ENCODE results near the gene AKR1E2. TPM values are rescaled to one million over a fixed set of nuclear protein-coding genes. Genes with fewer than 3 reads are reported as not detected.
A peak's percentile ranks its signal among the peaks of the same experiment; 100 is the strongest.

The AKR1E2 gene
- total RNA-seq, 1 donor from 2014 or later: 4.7 TPM

DNA sequence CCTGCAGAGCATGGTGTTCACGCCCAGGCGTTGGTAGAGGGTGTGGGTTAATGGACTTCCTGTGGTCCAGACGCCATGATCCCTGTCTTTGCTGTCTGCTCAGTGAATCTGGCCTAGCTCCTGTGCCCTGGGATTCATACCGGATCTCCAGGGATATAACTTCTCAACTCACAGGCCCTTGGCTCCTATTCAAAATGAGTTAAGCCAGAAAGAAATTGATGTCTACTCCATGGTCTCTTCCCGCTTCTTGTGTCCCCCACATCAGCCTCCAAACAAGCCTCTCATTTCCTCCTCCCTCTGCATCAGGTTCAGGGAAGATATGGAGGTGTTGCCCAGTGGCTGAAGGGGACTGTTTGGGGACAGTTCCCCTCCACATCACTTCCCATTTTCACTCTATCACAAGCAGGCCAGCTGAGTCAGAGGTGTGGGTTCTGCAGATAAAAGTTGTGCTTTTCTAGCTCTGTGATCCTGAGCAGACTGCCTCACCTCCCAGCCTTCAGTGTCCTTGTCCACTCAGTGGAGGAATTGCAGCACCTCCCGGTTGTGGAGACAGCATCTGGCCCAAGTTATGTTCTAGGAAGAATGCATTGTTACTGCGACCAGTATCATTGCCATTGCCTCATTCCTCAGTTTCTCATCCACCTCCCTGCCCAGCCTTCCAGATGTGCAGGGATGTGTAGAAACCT lies 22.5 kb downstream of the AKR1E2 start:
- peak overlapping the region; percentile 96 for H3K27ac Mint-ChIP-seq
- H3K36me3 Mint-ChIP-seq: peaks cover 10% of the 10 kb centered on the region
- no peak overlapping the region for H3K4me3 Mint-ChIP-seq
- H3K27me3 Mint-ChIP-seq: no peaks in the 10 kb centered on the region
- TF ChIP-seq CTCF (conservative IDR thresholded peaks at IDR 0.05): no peak
- H3K9me3 Mint-ChIP-seq: no peaks in the 10 kb centered on the region
- H3K4me1 Mint-ChIP-seq (ENCODE audit: unreplicated experiment): peaks cover 16% of the 10 kb centered on the region
- DNase-seq (ENCODE audit: extremely low spot score, unreplicated experiment): no peak

DNA sequence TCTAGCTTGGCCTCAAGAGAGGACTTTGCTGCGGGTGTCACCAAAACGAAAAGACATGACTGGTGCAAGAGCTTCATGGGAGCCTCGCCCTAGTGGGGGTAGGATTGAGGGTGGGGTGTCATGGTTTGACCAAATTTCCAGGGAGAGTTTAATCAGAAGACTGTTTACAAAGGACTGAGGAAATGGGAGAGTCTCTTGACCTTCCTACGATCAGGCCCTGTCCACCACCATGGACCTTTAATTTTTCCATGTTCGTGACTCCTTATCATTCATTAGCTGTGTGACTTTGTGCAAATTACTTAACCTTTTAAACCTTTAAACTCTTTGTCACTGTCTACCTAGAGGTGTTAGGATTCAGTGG lies 23.0 kb downstream of the AKR1E2 start:
- DNase-seq (ENCODE audit: extremely low spot score, unreplicated experiment): no peak
- H3K4me3 Mint-ChIP-seq: no peak overlapping the region
- peaks cover 9% of the 10 kb centered on the region for H3K36me3 Mint-ChIP-seq
- TF ChIP-seq CTCF (conservative IDR thresholded peaks at IDR 0.05): no peak
- H3K27ac Mint-ChIP-seq: no peak overlapping the region
- no peaks in the 10 kb centered on the region for H3K9me3 Mint-ChIP-seq
- H3K4me1 Mint-ChIP-seq (ENCODE audit: unreplicated experiment): peaks cover 16% of the 10 kb centered on the region
- no peaks in the 10 kb centered on the region for H3K27me3 Mint-ChIP-seq

- Mint-ChIP-seq H3K4me3 (peak overlapping the region; percentile 53), H3K36me3 (peaks cover 6% of the 10 kb centered on the region), H3K9me3 (no peaks in the 10 kb centered on the region), H3K27ac (peak overlapping the region; percentile 81), H3K27me3 (no peaks in the 10 kb centered on the region), H3K4me1 (ENCODE audit: unreplicated experiment) (peaks cover 16% of the 10 kb centered on the region)
- peak; percentile 99 for TF ChIP-seq CTCF (conservative IDR thresholded peaks at IDR 0.05)
- peak; percentile 90 for DNase-seq (ENCODE audit: extremely low spot score, unreplicated experiment)
These were observed 23.7 kb downstream of the AKR1E2 start for GRCh38 chr10:4849555-4850242.

- no peak overlapping the region for H3K27ac Mint-ChIP-seq
- no peak overlapping the region for H3K4me3 Mint-ChIP-seq
- no peak for TF ChIP-seq CTCF (conservative IDR thresholded peaks at IDR 0.05)
- H3K4me1 Mint-ChIP-seq (ENCODE audit: unreplicated experiment): peaks cover 16% of the 10 kb centered on the region
- peaks cover 6% of the 10 kb centered on the region for H3K36me3 Mint-ChIP-seq
- no peaks in the 10 kb centered on the region for H3K9me3 Mint-ChIP-seq
- no peaks in the 10 kb centered on the region for H3K27me3 Mint-ChIP-seq
- DNase-seq (ENCODE audit: extremely low spot score, unreplicated experiment): no peak
These were observed 24.4 kb downstream of the AKR1E2 start for GRCh38 chr10:4850397-4850796.

GRCh38 chr10:4851176-4851575 lies 25.2 kb downstream of the AKR1E2 start:
- H3K4me3 Mint-ChIP-seq: no peak overlapping the region
- peaks cover 6% of the 10 kb centered on the region for H3K36me3 Mint-ChIP-seq
- DNase-seq (ENCODE audit: extremely low spot score, unreplicated experiment): no peak
- no peaks in the 10 kb centered on the region for H3K9me3 Mint-ChIP-seq
- H3K27me3 Mint-ChIP-seq: no peaks in the 10 kb centered on the region
- H3K27ac Mint-ChIP-seq: no peak overlapping the region
- TF ChIP-seq CTCF (conservative IDR thresholded peaks at IDR 0.05): no peak
- peaks cover 16% of the 10 kb centered on the region for H3K4me1 Mint-ChIP-seq (ENCODE audit: unreplicated experiment)

Measured in type B pancreatic cell (in vitro differentiated cells).